Osteoblast (primary cell): ENCODE results near the gene PCDHGA1. TPM values are rescaled to one million over a fixed set of nuclear protein-coding genes. Genes with fewer than 3 reads are reported as not detected.

Experiments used
- DNase-seq: peaks from one replicate; pipeline ENCODE4 v3.0.0; 2011; ENCODE audit warnings: low spot score, mixed read lengths; ENCODE audit not compliant: insufficient read length; ENCODE audit errors: missing footprints
- H2AFZ ChIP-seq: 2 replicates; pipeline ENCODE4 v1.6.0; 2011; ENCODE audit warnings: mild to moderate bottlenecking, low read length
- H3K27ac ChIP-seq: 2 replicates; pipeline ENCODE4 v1.5.1; 2011; ENCODE audit warnings: mild to moderate bottlenecking, low read depth, low read length, moderate library complexity
- H3K27me3 ChIP-seq: 2 replicates; pipeline ENCODE4 v1.6.0; 2012; ENCODE audit warnings: mild to moderate bottlenecking, control low read depth, inconsistent platforms, low read length, moderate library complexity; ENCODE audit not compliant: insufficient read depth
- H3K36me3 ChIP-seq: 2 replicates; pipeline ENCODE4 v1.5.1; 2011; ENCODE audit warnings: mild to moderate bottlenecking, low read length, control low read depth, moderate library complexity; ENCODE audit not compliant: insufficient read depth
- H3K4me1 ChIP-seq: 2 replicates; pipeline ENCODE4 v1.5.1; 2011; ENCODE audit warnings: mild to moderate bottlenecking, low read length, control low read depth, moderate library complexity; ENCODE audit not compliant: insufficient read depth
- H3K4me2 ChIP-seq: 2 replicates; pipeline ENCODE4 v1.6.0; 2011; ENCODE audit warnings: mild to moderate bottlenecking, low read length; ENCODE audit not compliant: insufficient read depth
- H3K4me3 ChIP-seq: fragments of 200-600 bp; sonication (generic); 3 replicates; pipeline ENCODE4 v1.5.1; 2012; ENCODE audit warnings: mild to moderate bottlenecking, low read length, inconsistent platforms; ENCODE audit not compliant: insufficient read depth
- H3K79me2 ChIP-seq: 2 replicates; pipeline ENCODE4 v1.6.0; 2012; ENCODE audit warnings: mild to moderate bottlenecking, low read length, control low read depth, inconsistent platforms; ENCODE audit not compliant: insufficient read depth
- H3K9me3 ChIP-seq: 2 replicates; pipeline ENCODE4 v1.5.1; 2011; ENCODE audit warnings: low read depth, low read length, control low read depth
- H4K20me1 ChIP-seq: 2 replicates; pipeline ENCODE4 v1.6.0; 2012; ENCODE audit warnings: mild to moderate bottlenecking, low read length, control low read depth; ENCODE audit not compliant: insufficient read depth
- CTCF ChIP-seq: IDR thresholded peaks from 2 replicates; pipeline ENCODE4 v1.5.1; 2011; ENCODE audit warnings: mild to moderate bottlenecking, low read depth, low read length, moderate library complexity; ENCODE audit errors: extremely low read depth
- total RNA-seq: library from RNA; depleted of rRNA; stranded (reverse); fragments of >200 nt; gene quantifications from 2 replicates; pipeline ENCODE4 v1.2.3, GENCODE V29; 2012

Gene PCDHGA1
- total RNA-seq, 1 donor, result 1.1 TPM

GRCh38 chr5:141439411-141440141, 109.3 kb downstream of the PCDHGA1 start:
- Histone ChIP-seq H3K4me1 (peaks cover 20% of the 10 kb centered on the region), H3K4me2 (no peak overlapping the region), H3K79me2 (peaks cover 48% of the 10 kb centered on the region), H4K20me1 (no peaks in the 10 kb centered on the region), H2AFZ (no peak overlapping the region), H3K4me3 (no peak overlapping the region), H3K27ac (no peak overlapping the region), H3K36me3 (no peaks in the 10 kb centered on the region), H3K9me3 (no peaks in the 10 kb centered on the region), H3K27me3 (no peaks in the 10 kb centered on the region)
- TF ChIP-seq CTCF, result peak; percentile 26
- DNase-seq, result no peak

- H3K27me3 ChIP-seq, result no peaks in the 10 kb centered on the region
- H3K9me3 ChIP-seq, result no peaks in the 10 kb centered on the region
- no peak overlapping the region for H3K4me3 ChIP-seq
These were observed 110.0 kb downstream of the PCDHGA1 start for GRCh38 chr5:141440341-141440740.

GRCh38 chr5:141441571-141442170, 111.4 kb downstream of the PCDHGA1 start:
- peaks cover 41% of the 10 kb centered on the region for H3K79me2 ChIP-seq
- no peak for DNase-seq
- no peak for TF ChIP-seq CTCF

More at GRCh38 chr5:141440341-141440740, 110.0 kb downstream of the PCDHGA1 start:
- peaks cover 20% of the 10 kb centered on the region for H3K4me1 ChIP-seq
- no peaks in the 10 kb centered on the region for H4K20me1 ChIP-seq
- H3K36me3 ChIP-seq, result no peaks in the 10 kb centered on the region
- H2AFZ ChIP-seq, result no peak overlapping the region
- no peak overlapping the region for H3K4me2 ChIP-seq
- TF ChIP-seq CTCF, result no peak
- peaks cover 47% of the 10 kb centered on the region for H3K79me2 ChIP-seq
- no peak overlapping the region for H3K27ac ChIP-seq
- DNase-seq, result no peak

GRCh38 chr5:141465351-141465750, 135.0 kb downstream of the PCDHGA1 start:
- Histone ChIP-seq H3K36me3 (no peaks in the 10 kb centered on the region), H3K79me2 (peaks cover 17% of the 10 kb centered on the region), H3K4me2 (no peak overlapping the region), H3K27me3 (no peaks in the 10 kb centered on the region), H3K27ac (no peak overlapping the region), H3K4me1 (no peaks in the 10 kb centered on the region), H4K20me1 (no peaks in the 10 kb centered on the region), H2AFZ (no peak overlapping the region), H3K9me3 (no peaks in the 10 kb centered on the region), H3K4me3 (no peak overlapping the region)
- DNase-seq, result no peak
- TF ChIP-seq CTCF, result no peak

More at GRCh38 chr5:141441571-141442170, 111.4 kb downstream of the PCDHGA1 start:
- H3K9me3 ChIP-seq, result no peaks in the 10 kb centered on the region
- no peaks in the 10 kb centered on the region for H3K27me3 ChIP-seq
- H3K36me3 ChIP-seq, result no peaks in the 10 kb centered on the region
- no peak overlapping the region for H2AFZ ChIP-seq
- H3K4me3 ChIP-seq, result no peak overlapping the region
- H4K20me1 ChIP-seq, result no peaks in the 10 kb centered on the region
- H3K27ac ChIP-seq, result no peak overlapping the region
- H3K4me1 ChIP-seq, result peaks cover 12% of the 10 kb centered on the region
- H3K4me2 ChIP-seq, result no peak overlapping the region
